ENCODE results near the gene CLEC16A. TPM values are rescaled to one million over a fixed set of nuclear protein-coding genes. Genes with fewer than 3 reads are reported as not detected.
"Not testable (repeated sequence)": the region's sequence is repeated elsewhere in the genome, so short reads cannot be mapped to it uniquely, and the experiment has no call there.

CLEC16A gene
- polyA plus RNA-seq, 10 donors, result 11.4 to 15.2 (median 12.9) TPM

DNA sequence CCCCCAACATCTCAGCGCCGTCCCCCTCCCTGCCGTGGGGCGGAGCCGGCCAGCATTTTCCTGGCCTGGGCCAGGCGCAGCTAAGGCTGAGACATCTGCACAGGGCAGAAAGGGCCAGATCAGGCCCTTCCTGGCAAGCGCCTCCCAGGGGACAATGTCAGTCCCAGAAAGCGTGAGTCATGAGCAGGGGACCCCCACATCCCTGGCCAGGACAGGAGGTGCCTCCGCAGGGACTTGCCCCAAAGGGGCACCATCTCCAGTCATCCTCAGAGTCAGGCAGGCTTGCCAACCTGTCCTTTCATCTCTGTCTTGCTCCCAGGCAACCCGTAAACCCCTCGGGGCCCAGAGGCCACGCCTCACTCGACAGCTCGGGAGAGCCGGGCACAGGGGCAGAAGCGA is 268.4 kb downstream of the CLEC16A start:
- DNase-seq, result no peak

DNA sequence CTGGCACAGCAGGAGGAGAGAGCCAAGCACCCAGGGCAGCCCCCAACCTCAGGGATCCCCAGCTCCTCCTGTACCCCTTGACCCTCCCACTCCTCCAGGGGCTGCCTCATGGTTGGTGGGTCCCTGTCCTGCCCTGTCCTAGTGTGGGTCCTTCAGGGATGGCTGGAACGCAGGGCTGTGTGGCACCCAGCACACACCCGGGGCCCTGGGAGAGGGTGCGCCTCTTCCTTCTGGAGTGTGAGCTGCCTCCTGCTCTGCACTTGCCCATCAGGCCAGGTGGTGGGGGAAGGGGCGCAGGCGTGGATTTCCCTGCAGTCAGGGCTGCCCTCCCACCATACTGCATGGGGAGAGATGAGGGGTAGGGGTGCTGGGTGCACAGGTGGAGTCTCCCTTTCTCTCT is 269.0 kb downstream of the CLEC16A start:
- DNase-seq, result no peak

DNA sequence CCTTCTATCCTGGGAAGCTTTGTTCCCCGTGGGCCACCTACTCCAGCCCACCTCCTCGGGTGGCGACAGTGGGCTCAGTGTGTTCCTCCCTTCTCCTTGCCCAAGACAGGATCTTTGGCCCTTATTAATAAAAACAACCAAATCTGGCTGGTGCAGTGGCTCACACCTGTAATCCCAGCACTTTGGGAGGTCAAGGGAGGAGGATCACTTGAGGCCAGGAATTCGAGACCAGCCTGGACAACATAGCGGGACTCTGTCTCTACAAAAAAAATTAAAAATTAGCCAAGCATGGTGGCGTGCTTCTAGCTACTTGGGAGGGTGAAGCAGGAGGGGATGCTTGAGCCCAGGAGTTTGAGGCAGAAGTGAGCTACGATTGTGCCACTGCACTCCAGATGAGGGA is 269.4 kb downstream of the CLEC16A start:
- DNase-seq, result no peak

DNA sequence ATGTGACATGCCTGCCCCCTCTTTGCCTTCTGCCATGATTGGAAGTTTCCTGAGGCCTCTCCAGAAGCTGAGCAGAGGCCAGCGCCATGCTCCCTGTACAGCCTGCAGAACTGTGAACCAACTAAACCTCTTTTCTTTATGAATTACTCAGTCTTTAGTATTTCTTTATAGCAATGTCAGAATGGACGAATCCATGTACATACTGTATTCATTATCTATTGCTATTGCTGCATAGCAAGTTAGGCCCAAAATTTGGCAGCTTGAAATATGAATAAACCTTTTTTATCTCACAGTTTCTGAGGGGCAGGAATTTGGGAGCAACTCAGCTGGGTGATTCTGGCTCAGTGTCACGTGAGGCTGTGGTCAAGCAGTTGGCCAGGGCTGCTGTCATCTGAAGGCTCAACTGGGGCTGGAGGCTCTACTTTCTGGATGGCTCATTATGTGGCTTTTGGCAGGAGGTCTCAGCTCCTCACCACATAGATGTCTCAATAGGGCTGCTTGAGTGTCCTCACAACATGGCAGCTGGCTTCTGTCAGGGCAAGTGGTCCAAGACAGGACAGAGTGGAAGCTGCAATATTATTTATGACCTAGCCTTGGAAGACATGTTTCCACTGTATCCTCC is 271.7 kb downstream of the CLEC16A start:
- no peak for DNase-seq

DNA sequence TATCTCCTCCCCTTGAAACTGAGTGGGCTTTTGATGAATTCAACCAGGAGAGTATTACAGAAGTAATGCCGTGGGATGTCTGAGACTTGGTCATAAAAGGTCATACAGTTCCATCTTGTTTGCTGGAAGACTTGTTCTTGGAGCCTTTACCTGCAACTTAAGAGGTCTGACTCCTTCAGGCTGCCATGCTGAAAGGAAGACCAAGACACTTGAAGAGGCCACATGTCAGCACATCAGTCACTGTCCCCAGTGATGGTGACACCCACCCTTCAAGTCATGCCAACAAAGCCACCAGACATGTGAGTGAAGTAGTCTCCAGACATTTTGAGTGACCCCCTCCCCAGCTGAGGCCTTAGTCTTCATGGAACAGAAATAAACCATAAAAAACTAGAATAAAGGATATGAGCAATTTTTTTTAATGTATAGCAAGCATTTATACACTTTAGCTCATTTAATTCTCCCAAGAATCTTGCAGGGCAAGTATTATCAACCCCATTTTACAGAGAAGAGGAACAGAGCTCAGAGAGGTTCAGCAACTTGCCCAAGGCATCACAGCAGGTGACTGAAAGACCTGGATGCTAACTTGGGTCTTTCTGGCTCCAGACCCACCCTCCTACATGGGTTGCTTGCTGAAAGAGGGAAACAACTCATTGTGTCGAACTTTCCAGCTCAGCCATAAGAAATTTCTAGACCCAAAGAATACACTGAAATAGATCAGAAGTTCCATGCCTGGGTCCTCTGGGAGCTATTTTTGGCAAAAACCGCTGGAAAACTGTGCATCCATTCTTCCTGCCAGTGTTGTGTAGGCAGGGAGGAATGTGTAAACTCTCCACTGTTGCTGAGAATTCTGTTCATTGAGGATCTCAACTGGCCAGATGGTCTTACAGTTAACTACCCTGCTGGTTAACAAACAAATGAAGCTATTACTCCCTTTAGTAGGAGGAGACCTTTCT is 273.6 kb downstream of the CLEC16A start:
- DNase-seq, result peak in 1 of 3 donors; percentile 38

DNA sequence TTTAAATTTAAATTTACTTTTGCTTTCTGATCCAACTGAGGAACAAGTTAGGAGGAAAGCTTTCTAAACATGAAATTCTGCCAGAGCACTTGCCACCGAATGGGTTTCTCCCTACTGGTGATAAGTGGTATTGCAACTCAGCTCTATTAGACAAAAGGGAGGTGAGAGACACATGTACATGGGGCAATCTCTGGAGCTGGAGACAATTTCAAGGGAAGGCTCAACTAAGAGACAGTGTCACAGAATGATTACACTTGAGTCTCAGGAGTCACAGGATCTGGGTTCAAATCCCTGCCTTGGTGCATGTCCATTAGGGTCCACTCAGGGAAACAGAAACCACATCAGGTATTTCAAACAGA is 274.2 kb downstream of the CLEC16A start:
- DNase-seq, result no peak

DNA sequence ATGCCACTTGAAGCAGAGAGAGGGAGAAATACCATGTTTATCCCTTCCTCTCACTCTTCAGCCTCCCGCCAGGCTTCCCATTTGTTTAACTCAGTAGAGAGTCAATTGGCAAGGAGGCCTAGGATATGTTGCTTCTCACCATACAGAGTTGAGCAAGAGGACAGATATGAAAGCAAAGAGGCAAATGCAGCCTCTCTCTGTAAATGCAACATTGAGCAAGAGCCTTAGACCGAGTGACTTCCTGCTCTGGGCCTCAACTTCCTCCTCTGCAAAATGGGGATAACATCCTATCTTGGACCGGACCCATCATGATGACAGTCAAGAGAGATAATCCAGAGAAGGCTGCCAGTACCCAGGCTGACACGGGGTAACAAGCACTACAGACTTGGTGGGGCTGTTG is 274.8 kb downstream of the CLEC16A start:
- DNase-seq, result no peak

DNA sequence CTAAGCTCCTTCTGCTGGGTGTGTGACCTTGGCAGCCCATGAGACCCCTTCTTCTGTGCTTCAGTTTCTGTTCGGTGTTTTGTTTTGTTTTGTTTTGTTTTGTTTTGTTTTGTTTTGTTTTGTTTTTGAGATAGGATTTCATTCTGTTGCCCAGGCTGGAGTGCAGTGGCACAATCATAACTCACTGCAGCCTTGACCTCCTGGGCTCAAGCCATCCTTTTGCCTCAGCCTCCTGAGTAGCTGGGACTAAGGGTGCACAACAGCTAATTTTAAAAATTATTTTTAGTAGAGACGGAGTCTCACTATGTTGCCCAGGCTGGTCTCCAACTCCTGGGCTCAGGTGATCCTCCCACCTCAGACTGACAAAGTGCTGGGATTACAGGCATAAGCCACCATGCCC is 276.1 kb downstream of the CLEC16A start:
- not testable (repeated sequence) for DNase-seq

DNA sequence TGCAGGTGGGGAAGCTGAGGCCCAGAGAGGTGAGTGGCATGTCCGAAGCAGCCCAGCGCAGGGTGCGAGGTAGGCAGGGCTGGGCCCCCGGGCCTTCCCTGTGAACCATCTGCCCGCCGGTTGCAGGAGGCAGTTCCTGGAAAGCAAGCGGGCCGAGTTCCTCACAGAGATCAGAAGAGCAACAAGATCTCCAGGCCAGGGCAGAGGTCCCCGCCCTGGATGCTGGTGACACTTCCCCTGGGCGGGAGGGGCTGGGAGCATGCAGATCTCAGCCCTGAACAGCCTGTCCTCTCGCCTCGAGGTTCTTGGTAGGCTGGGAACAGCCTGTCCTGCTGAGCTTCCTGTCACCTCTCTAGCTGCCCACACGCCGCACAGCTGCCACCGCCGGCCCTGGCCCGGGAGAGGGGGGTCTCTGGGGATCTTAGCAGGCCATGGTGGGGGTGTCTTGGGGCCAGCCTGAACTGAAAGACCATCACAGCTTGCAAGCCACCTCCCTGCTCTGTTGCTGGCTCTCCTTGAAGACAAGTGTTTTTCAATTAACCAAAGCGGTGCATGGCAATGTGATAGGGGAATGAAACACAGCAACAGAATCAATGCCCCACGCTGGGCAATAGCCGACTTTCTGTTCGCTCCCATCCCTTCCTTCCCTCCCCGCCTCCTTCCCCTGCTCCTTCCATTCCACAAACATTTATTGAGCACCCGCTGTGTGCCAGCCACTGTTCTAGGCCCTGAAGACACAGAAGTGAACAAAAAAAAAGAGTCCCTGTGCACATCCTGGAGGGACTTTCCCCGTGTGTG is 279.9 kb downstream of the CLEC16A start:
- peak in 1 of 3 donors; percentile 43 for DNase-seq

DNA sequence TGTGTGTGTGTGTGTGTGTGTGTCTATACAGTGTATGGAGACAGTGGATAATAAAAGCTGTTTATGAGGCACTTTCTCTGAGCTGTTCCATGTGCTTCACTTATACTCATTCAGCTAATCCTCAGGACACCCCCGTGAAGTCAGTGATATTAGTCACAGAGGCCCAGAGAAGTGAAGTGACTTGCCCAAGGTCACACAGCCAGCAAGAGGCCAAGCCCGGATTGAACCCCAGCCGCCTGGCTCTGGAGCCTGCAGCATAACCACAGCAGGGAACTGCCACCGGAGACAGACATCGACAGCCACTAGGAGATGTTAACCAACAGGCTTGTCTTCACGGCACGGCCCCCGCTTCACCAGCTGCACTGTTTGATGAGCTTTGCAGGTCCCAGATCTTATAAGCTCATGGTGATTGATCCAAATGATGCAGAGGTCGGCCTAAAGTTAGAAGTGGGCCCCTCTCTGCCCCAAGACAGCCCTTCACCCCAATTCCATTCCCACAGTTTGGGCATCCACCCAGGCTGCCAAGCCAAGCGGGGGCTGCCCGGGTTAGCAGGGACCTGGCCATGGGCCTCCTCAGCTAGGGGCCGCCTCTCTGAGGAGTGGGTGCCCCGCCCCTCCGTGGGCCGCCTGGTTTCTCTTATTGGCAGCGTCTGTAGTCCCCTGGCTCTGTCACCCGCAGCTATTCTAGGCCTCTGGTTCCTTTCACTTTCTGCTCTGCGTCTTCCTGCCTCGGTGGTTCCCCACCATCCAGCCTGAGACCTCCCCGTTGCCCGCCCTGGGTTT is 280.7 kb downstream of the CLEC16A start:
- no peak for DNase-seq

DNA sequence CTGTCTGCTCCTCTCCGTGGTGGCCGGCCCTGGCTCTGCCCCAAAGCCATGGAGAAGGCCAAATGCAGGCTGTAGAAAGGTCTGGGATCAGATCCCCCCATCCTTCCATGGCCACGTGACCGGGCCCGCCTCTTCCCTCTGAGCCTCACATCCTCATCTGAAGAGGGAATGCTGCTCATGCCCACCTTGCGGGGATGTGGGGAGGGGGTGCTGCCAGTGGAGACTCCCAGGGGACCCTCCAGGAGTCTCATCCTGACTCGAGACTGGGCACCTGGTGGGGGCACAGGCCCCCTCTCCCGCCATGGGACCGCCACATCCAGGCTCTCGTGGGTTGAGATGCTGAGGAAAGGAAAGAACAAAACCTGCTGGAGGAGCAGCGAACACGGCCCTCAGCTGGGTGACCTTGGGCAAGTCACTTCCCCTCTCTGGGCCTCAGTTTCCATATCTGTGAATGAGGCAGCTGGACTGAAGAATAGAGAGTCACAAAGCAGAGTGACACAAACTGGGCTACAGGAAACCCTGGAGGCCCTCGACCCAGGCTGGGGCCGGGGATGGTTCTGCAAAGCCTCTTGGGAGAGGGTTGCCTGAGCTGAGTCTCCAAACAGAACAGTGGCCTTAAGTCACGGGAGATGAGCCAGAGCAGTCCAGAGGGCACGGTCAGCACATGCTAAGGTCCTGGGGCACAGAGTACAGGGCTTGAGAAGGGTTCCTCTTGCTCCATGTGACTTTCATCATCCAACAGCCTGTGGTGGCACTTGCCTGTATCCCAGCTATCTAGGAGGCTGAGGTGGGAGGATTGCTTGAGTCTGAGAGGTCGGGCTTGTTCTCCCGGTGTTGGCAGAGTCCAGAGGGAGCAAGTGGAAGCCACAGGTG is 281.5 kb downstream of the CLEC16A start:
- no peak for DNase-seq

DNA sequence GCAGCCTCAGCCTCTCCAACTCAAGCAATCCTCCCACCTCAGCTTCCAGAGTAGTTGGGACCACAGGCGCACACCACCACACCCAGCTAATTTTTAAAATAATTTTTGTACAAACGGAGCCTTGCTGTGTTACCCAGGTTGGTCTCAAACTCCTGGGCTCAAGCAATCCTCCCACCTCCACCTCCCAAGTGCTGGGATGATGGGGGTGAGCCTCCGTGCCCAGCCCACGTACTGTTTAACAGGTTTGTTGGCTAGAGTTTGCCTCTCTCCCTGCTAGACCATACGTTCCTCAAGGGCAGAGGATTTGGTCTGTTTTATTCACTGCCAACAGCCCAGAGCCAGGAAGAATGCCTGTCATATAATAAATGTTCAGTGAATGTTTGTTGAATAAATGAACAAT is 285.1 kb downstream of the CLEC16A start:
- no peak for DNase-seq

DNA sequence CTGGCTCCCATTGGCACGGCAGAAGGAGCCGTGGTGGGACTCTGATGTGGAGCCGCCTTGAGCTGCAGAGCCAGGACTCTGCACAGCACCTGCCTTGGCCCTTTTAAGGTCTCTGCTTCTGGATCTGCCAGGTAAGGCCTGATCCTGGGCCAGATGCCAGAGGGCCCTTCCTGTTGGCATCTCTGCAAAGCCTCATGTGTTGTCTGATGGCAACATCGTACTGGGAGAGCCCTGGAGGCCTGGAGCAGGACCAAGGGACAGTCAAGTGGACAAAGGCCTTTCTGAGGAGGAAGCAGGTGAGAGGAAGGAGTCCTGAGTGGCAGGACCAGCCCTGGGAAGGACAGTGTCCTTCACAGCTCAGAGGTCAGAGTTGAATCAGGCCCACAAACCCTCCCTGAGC is 285.5 kb downstream of the CLEC16A start:
- DNase-seq, result no peak

DNA sequence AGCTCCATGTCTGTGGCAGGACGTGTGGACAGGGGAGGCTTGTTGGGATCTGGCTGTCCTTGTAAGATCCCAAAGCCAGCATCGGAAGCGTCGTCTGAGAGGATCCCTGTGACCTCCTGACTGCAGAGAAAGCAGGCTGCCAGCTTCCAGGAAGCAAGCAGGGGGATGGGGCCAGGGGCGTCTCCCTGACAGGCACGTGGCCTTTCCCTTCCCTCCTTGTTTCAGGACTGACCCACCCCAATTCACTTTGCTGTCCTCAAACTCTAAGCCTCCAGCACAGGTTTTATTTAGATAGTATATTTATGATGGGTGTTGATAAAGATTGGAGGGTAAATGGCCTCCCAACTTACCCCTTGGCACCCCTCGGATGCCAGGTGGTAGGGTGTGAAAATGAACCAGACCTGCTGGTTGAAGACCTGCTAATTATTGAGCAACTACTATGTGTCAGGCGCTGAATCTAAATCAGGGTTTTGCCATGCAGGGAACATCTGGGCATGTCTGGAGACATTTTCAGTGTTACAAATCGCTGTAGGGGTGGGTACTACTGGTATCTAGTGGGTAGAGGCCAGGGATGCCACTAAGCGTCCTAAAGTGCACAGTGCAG is 287.1 kb downstream of the CLEC16A start:
- no peak for DNase-seq

Other genes starting within 250 kb of the CLEC16A start
- gene TEKT5, start 249.6 kb upstream of the CLEC16A start, polyA plus RNA-seq (ENCODE audit: insufficient read length in 10 of 10), result under 1 TPM in 9 of 10 donors, not detected in 1; 0.10 to 0.46 (median 0.22) TPM
- 10 to 100 TPM; 25.8 to 32.1 (median 28.8) TPM for gene NUBP1, start 200.7 kb upstream of the CLEC16A start, polyA plus RNA-seq (ENCODE audit: insufficient read length in 10 of 10)
- gene TVP23A, start 125.8 kb upstream of the CLEC16A start, polyA plus RNA-seq (ENCODE audit: insufficient read length in 10 of 10), result 1 to 10 TPM; 2.1 to 5.0 (median 3.0) TPM
- 1 to 10 TPM; 1.0 to 3.2 (median 1.7) TPM for gene CIITA, start 67.4 kb upstream of the CLEC16A start, polyA plus RNA-seq (ENCODE audit: insufficient read length in 10 of 10)
- gene DEXI, start 2.1 kb upstream of the CLEC16A start, polyA plus RNA-seq (ENCODE audit: insufficient read length in 10 of 10), result 10 to 100 TPM; 44.4 to 55.8 (median 50.6) TPM